Dermis microvascular lymphatic vessel endothelial cell (primary cell): ENCODE data around the gene RNF7. TPM values are rescaled to one million over a fixed set of nuclear protein-coding genes. Genes with fewer than 3 reads are reported as not detected.
"Not testable (repeated sequence)": the region's sequence is repeated elsewhere in the genome, so short reads cannot be mapped to it uniquely, and the experiment has no call there.

Experiments
- DNase-seq, 2 donors: peaks; one replicate each; pipeline versions ENCODE4 v3.0.0 to v3.0.0-alpha.2; 2010; ENCODE audit warnings: low read depth in 2 of 2
- total RNA-seq: library from RNA; depleted of rRNA; stranded (reverse); fragments of >200 nt; gene quantifications from 2 replicates; pipeline ENCODE4 v1.2.1, GENCODE V29; 2014

Gene RNF7
- total RNA-seq, result 28.4 and 30.6 TPM in 2 replicates

- peak; percentile 85 to 96 for DNase-seq
These were observed at the start of gene RNF7 for GRCh38 chr3:141738022-141738890. RNF7 (plus strand) TSS chr3:141738298; CDS start chr3:141738342, 44 bp downstream.

DNA sequence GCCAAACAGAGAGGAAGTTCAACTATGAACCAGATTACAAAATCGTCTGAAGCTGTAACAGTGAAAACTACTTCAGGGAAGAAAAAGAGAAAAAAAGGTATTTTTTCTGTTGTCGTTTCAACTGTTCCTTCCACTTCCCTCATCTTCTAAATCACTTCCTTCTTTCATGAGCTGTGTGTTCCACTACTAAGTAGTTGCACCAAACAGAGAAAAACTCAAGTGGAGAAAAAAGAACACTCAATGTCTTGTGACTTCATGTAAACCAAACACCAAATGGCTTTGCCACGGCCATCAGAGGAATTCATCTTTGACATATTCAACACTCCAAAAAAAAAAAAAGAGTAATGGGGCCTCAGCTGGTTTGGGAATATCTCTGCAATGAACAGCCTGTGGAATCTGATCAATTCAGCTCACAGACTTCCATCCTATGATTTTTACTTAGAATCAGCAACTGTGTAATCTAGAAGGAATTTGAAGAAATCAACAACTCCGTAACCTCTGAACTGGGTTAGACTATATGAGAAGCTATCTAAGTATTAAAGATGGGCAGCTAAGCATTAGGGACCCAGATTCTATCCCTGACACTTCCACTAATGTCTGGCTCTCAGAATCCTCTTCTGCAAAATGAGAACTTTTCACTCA, 47.5 kb upstream of the RNF7 start:
- no peak for DNase-seq

DNA sequence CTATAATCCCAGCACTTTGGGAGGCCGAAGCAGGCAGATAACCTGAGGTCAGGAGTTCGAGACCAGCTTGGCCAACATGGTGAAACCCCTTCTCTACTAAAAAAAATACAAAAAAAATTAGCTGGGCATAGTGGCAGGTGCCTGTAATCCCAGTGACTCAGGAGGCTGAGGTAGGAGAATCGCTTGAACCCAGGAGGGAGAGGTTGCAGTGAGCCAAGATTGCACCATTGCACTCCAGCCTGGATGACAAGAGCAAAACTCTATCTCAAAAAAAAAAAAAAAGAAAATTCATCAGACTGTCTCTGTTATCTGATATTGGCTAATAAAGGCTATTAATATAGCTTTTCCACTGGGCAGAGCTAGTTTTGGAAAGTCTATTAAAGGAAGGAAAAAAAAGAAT, 46.6 kb upstream of the RNF7 start:
- DNase-seq, result not testable (repeated sequence)

GRCh38 chr3:141692973-141693372, 45.1 kb upstream of the RNF7 start:
- not testable (repeated sequence) for DNase-seq

DNA sequence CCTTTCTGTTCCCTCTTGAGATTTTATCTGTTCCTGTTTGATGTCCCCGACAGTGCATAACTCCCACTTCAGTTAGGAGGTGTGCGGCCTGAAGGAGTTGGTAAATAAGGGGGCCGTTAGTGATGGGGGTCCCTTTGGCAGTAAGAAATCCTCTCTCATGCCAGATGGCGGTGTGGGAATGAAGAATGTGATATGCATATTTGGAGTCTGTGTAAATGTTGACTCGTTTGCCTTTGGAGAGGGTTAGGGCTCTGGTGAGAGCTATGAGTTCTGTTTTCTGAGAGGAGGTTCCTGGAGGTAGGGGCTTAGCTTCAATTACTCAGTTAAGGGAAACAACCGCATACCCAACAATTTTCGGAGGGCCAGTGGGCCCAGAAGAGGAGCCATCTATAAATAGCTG, 38.8 kb upstream of the RNF7 start:
- no peak for DNase-seq

GRCh38 chr3:141699897-141700296, 38.2 kb upstream of the RNF7 start:
- no peak for DNase-seq

DNA sequence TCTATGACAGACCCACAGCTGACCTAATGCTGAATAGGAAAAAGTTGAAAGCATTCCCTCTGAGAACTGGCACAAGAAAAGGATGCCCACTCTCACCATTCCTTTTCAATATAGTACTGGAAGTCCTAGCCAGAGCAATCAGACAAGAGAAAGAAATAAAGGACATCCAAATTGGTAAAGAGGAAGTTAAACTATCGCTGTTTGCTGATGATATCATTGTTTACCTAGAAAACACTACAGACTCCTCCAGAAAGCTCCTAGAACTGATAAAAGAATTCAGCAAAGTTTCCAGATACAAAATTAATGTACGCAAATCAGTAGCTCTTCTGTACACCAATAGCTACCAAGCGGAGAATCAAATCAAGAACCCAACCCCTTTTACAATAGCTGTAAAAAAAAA, 34.7 kb upstream of the RNF7 start:
- not testable (repeated sequence) for DNase-seq

GRCh38 chr3:141707741-141708203, 30.3 kb upstream of the RNF7 start:
- DNase-seq, result peak in 1 of 2 donors; percentile 93

- no peak for DNase-seq
These were observed 29.7 kb upstream of the RNF7 start for GRCh38 chr3:141708367-141708766.

GRCh38 chr3:141709126-141709770, 28.9 kb upstream of the RNF7 start:
- no peak for DNase-seq

DNA sequence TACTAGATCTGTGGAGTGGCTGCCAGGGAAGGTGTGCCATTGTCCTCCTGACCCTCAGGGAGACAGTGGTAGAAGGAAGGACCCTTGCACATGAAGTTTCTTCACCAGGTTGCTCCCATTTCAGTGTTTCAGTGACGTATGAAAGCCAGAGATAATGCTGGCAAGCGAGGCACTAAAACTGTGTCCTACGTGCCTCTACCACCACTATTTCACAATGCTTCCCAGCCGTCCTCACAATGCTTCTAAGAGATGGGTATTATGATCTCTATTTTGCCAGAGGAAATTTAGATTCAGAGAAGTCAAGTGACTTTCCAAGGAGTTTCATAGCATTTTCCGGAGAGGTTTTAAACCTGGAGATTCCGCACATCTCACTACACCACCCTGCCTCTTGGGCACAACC, 28.0 kb upstream of the RNF7 start:
- DNase-seq, result no peak

DNA sequence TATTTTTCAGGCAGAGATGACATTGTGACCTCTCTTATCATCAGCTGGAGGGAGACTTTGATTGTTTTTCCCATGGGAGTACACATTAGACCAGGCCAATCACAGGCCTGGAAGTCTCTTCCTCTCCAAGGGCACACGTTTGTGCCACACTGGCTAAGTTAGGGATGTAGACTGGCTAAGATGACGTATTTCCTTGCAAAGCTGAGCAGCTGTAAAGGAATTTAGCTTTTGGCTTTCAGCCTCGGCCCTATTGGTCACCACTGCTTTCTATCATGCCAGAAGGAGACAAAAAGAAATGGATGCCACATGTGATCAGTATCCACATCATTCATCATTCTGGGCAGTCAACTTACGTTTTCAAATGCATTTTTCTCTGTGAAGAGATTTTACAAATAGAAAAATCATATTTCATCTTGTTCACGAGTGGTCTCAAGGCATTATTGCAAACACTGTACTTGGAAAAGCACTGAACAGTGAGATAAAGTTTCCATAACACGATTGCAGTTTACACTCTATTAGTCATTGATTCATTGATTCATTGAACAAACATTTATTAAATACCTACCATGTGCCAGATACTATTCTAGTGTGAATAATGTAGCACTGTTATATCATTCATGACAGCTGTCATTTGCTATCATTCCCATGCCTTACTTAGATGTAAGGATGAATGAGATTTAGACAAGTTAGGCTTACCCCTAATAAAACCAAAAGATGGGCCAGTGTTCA, 27.0 kb upstream of the RNF7 start:
- DNase-seq, result peak; percentile 21 to 59

GRCh38 chr3:141714671-141715070, 23.4 kb upstream of the RNF7 start:
- no peak for DNase-seq

GRCh38 chr3:141722081-141722480, 16.0 kb upstream of the RNF7 start:
- DNase-seq, result no peak

- no peak for DNase-seq
These were observed 15.4 kb upstream of the RNF7 start for GRCh38 chr3:141722648-141723047.

GRCh38 chr3:141723255-141723654, 14.8 kb upstream of the RNF7 start:
- DNase-seq, result no peak

DNA sequence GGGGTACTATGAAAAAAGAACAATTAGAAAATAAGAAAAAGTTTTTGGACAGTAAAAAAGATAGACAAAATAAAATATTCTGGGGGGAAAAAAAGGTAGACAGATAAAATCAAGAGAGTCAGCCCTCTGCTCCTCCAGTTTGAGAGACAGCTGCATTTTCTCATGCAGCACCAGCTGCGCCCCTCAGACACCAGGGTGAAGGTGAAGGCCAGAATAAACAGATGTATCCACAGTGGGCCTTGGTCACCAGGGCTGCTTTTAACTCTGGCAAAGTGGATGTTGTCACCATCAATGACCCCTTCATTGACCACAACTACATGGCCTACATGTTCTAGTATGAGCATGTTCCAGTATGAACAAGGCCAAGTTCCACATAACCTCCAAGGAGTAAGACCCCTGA, 13.9 kb upstream of the RNF7 start:
- DNase-seq, result no peak

DNA sequence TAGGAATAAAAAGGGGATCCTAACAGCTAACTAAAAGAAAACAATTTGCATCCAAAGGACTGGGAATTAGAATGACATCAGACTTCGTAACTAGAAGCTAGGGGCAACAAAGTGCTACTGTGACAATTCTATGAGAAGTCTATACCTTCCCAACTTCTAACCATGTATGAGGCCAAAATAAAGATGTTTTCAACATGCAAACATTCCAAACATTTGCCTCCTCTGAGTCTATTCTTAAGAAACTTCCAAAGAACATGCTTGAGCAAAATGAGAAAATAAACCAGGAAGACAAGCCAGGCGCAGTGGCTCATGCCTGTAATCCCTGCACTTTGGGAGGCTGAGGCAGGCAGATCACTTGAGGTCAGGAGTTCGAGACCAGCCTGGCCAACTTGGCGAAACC, 13.1 kb upstream of the RNF7 start:
- DNase-seq, result no peak

- no peak for DNase-seq
These were observed 11.6 kb upstream of the RNF7 start for GRCh38 chr3:141726483-141726882.

- no peak for DNase-seq
These were observed 9.7 kb upstream of the RNF7 start for GRCh38 chr3:141728355-141728892.

- DNase-seq, result no peak
These were observed 8.9 kb upstream of the RNF7 start for GRCh38 chr3:141729240-141729639.
